Measurements from ENCODE around the gene PAPPA2.

DNA sequence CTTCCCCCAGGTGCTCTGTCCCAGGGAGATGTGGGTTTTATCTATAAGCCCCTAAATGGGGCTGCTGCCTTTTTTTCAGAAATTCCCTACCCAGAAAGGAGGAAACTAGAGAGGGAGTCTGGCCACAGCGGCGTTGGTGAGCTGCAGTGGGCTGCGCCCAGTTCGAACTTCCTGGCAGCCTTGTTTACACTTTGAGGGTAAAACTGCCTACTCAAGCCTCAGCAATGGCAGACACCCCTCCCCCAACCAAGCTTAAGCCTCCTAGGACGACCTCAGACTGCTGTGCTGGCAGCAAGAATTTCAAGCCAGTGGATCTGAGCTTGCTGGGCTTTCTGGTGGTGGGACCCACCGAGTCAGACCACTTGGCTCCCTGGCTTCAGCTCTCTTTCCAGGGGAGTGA is 46.2 kb upstream of the PAPPA2 start:
- TF ChIP-seq TEAD4 (IDR thresholded peaks at IDR 0.05) (no peak), EP300 (IDR thresholded peaks at IDR 0.05; ENCODE audit: borderline replicate concordance) (no peak), RAD21 (IDR thresholded peaks at IDR 0.05; ENCODE audit: low read depth) (no peak), MAX (IDR thresholded peaks at IDR 0.05) (no peak), YY1 (IDR thresholded peaks at IDR 0.05; ENCODE audit: low read depth) (no peak), FOXM1 (IDR thresholded peaks at IDR 0.05; ENCODE audit: borderline replicate concordance, low read depth) (no peak), REST (IDR thresholded peaks at IDR 0.05; ENCODE audit: low read depth) (no peak), TAF1 (IDR thresholded peaks at IDR 0.05; ENCODE audit: low read depth) (no peak)
- TF ChIP-seq, protein P1, sequence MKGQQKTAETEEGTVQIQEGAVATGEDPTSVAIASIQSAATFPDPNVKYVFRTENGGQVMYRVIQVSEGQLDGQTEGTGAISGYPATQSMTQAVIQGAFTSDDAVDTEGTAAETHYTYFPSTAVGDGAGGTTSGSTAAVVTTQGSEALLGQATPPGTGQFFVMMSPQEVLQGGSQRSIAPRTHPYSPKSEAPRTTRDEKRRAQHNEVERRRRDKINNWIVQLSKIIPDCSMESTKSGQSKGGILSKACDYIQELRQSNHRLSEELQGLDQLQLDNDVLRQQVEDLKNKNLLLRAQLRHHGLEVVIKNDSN (IDR thresholded peaks at IDR 0.05), result no peak

Measured in Ishikawa (cell line).